HG02763 (cell line): Measurements from ENCODE around the gene CAMLG.

Experiments
- ATAC-seq: cut with Tn5 transposase; IDR thresholded peaks from one replicate; pipeline ENCODE4 v1.9.1; 2021; ENCODE audit warnings: mild to moderate bottlenecking, moderate library complexity; ENCODE audit not compliant: unreplicated experiment

The CAMLG gene

GRCh38 chr5:134777366-134777765 is 39.0 kb downstream of the CAMLG start:
- no peak for ATAC-seq

- no peak for ATAC-seq
These were observed 46.0 kb downstream of the CAMLG start for GRCh38 chr5:134784241-134784920.

- ATAC-seq = no peak
These were observed 46.7 kb downstream of the CAMLG start for GRCh38 chr5:134784946-134785620.

GRCh38 chr5:134787692-134788091 is 49.3 kb downstream of the CAMLG start:
- no peak for ATAC-seq

GRCh38 chr5:134791580-134791979 is 53.2 kb downstream of the CAMLG start:
- no peak for ATAC-seq

- no peak for ATAC-seq
These were observed 53.9 kb downstream of the CAMLG start for GRCh38 chr5:134792286-134792685.

GRCh38 chr5:134793111-134793510 is 54.8 kb downstream of the CAMLG start:
- no peak for ATAC-seq

- no peak for ATAC-seq
These were observed 55.7 kb downstream of the CAMLG start for GRCh38 chr5:134794082-134794481.

- ATAC-seq = no peak
These were observed 56.5 kb downstream of the CAMLG start for GRCh38 chr5:134794819-134795218.

- no peak for ATAC-seq
These were observed 60.1 kb downstream of the CAMLG start for GRCh38 chr5:134798468-134798867.
